ENCODE results near the gene SLC39A9.
"Not testable (repeated sequence)": the region's sequence is repeated elsewhere in the genome, so short reads cannot be mapped to it uniquely, and the experiment has no call there.

The SLC39A9 gene

GRCh38 chr14:69408331-69408960 lies 10.0 kb downstream of the SLC39A9 start:
- no peak overlapping the region for H3K4me2 ChIP-seq
- H3K9me3 ChIP-seq = peaks cover 15% of the 10 kb centered on the region
- no peak for TF ChIP-seq Cebpa-rat (IDR thresholded peaks at IDR 0.05)
- H3K36me3 ChIP-seq = peaks cover 37% of the 10 kb centered on the region
- H3K9ac ChIP-seq = no peak overlapping the region
- no peaks in the 10 kb centered on the region for H3K4me1 ChIP-seq
- H3K27ac ChIP-seq = no peak overlapping the region
- no peaks in the 10 kb centered on the region for H3K27me3 ChIP-seq
- H4K20me1 ChIP-seq = peaks cover 43% of the 10 kb centered on the region
- H3K4me3 ChIP-seq = no peak overlapping the region

GRCh38 chr14:69413483-69413882 lies 15.0 kb downstream of the SLC39A9 start:
- no peak overlapping the region for H3K4me3 ChIP-seq
- H3K4me2 ChIP-seq = no peak overlapping the region
- no peak overlapping the region for H3K9ac ChIP-seq
- H3K9me3 ChIP-seq = peaks cover 32% of the 10 kb centered on the region
- H3K27me3 ChIP-seq = no peaks in the 10 kb centered on the region
- peaks cover 14% of the 10 kb centered on the region; the same call in 1 of the 2 replicates for H4K20me1 ChIP-seq
- H3K36me3 ChIP-seq = peaks cover 7% of the 10 kb centered on the region
- H3K27ac ChIP-seq = no peak overlapping the region
- no peak for TF ChIP-seq Cebpa-rat (IDR thresholded peaks at IDR 0.05)
- no peaks in the 10 kb centered on the region for H3K4me1 ChIP-seq

- H4K20me1 ChIP-seq, H3K4me3 ChIP-seq: not testable (repeated sequence)
Measured at GRCh38 chr14:69416087-69416486, 17.6 kb downstream of the SLC39A9 start.

GRCh38 chr14:69423279-69423678 lies 24.8 kb downstream of the SLC39A9 start:
- no peak overlapping the region for H3K4me2 ChIP-seq
- H4K20me1 ChIP-seq = 0 out of 2 replicates have a peak, but pooled peaks cover 6% of the 10 kb centered on the region
- H3K27ac ChIP-seq = no peak overlapping the region
- H3K9me3 ChIP-seq = peaks cover 11% of the 10 kb centered on the region
- peaks cover 65% of the 10 kb centered on the region for H3K36me3 ChIP-seq
- no peaks in the 10 kb centered on the region for H3K27me3 ChIP-seq
- no peak overlapping the region for H3K4me3 ChIP-seq
- no peak overlapping the region for H3K9ac ChIP-seq
- no peak for TF ChIP-seq Cebpa-rat (IDR thresholded peaks at IDR 0.05)
- H3K4me1 ChIP-seq = no peaks in the 10 kb centered on the region

More at GRCh38 chr14:69416087-69416486, 17.6 kb downstream of the SLC39A9 start:
- H3K27me3 ChIP-seq, H3K36me3 ChIP-seq, H3K4me2 ChIP-seq, H3K9ac ChIP-seq, H3K27ac ChIP-seq, H3K4me1 ChIP-seq: not testable (repeated sequence)
- H3K9me3 ChIP-seq = peaks cover 36% of the 10 kb centered on the region

- Histone ChIP-seq H3K36me3 (peaks cover 73% of the 10 kb centered on the region), H3K9ac (no peak overlapping the region), H3K27ac (no peak overlapping the region), H3K27me3 (no peaks in the 10 kb centered on the region), H4K20me1 (0 out of 2 replicates have a peak, but pooled peaks cover 6% of the 10 kb centered on the region), H3K9me3 (peaks cover 9% of the 10 kb centered on the region; the same call in 1 of the 2 replicates), H3K4me2 (no peak overlapping the region), H3K4me3 (no peak overlapping the region), H3K4me1 (no peaks in the 10 kb centered on the region)
- TF ChIP-seq Cebpa-rat (IDR thresholded peaks at IDR 0.05) = no peak
Measured at GRCh38 chr14:69424149-69424923, 25.8 kb downstream of the SLC39A9 start.

GRCh38 chr14:69427596-69427995 lies 29.1 kb downstream of the SLC39A9 start:
- 0 out of 2 replicates have a peak, but pooled peaks cover 6% of the 10 kb centered on the region for H4K20me1 ChIP-seq
- no peak overlapping the region for H3K27ac ChIP-seq
- no peak overlapping the region for H3K4me3 ChIP-seq
- TF ChIP-seq Cebpa-rat (IDR thresholded peaks at IDR 0.05) = no peak
- H3K36me3 ChIP-seq = peaks cover 74% of the 10 kb centered on the region
- no peak overlapping the region for H3K9ac ChIP-seq
- H3K4me2 ChIP-seq = no peak overlapping the region
- no peaks in the 10 kb centered on the region for H3K4me1 ChIP-seq
- peaks cover 16% of the 10 kb centered on the region for H3K9me3 ChIP-seq
- H3K27me3 ChIP-seq = no peaks in the 10 kb centered on the region

- H3K27ac ChIP-seq = no peak overlapping the region
- TF ChIP-seq Cebpa-rat (IDR thresholded peaks at IDR 0.05) = no peak
- no peak overlapping the region for H3K9ac ChIP-seq
- H4K20me1 ChIP-seq = 0 out of 2 replicates have a peak, but pooled peaks cover 4% of the 10 kb centered on the region
- no peaks in the 10 kb centered on the region for H3K27me3 ChIP-seq
- no peak overlapping the region for H3K4me3 ChIP-seq
- H3K36me3 ChIP-seq = peaks cover 73% of the 10 kb centered on the region
- H3K4me2 ChIP-seq = no peak overlapping the region
- no peaks in the 10 kb centered on the region for H3K4me1 ChIP-seq
- peaks cover 21% of the 10 kb centered on the region for H3K9me3 ChIP-seq
Measured at GRCh38 chr14:69428289-69428998, 30.0 kb downstream of the SLC39A9 start.

- peaks cover 62% of the 10 kb centered on the region for H3K36me3 ChIP-seq
Measured at GRCh38 chr14:69429643-69430042, 31.2 kb downstream of the SLC39A9 start.

GRCh38 chr14:69430306-69430939 lies 31.9 kb downstream of the SLC39A9 start:
- Histone ChIP-seq H3K36me3 (peaks cover 55% of the 10 kb centered on the region), H3K9me3 (peaks cover 22% of the 10 kb centered on the region), H3K4me1 (no peaks in the 10 kb centered on the region), H3K9ac (no peak overlapping the region), H3K27me3 (no peaks in the 10 kb centered on the region), H3K27ac (no peak overlapping the region), H3K4me3 (no peak overlapping the region), H4K20me1 (no peaks in the 10 kb centered on the region), H3K4me2 (no peak overlapping the region)
- TF ChIP-seq Cebpa-rat (IDR thresholded peaks at IDR 0.05) = no peak

More at GRCh38 chr14:69429643-69430042, 31.2 kb downstream of the SLC39A9 start:
- Histone ChIP-seq H3K9me3 (peaks cover 21% of the 10 kb centered on the region), H3K4me2 (no peak overlapping the region), H3K9ac (no peak overlapping the region), H3K4me3 (no peak overlapping the region), H3K27me3 (no peaks in the 10 kb centered on the region), H3K4me1 (no peaks in the 10 kb centered on the region), H3K27ac (no peak overlapping the region), H4K20me1 (no peaks in the 10 kb centered on the region)
- TF ChIP-seq Cebpa-rat (IDR thresholded peaks at IDR 0.05) = no peak
